ENCODE data around the gene GRB14.
"Not testable (repeated sequence)": the region's sequence is repeated elsewhere in the genome, so short reads cannot be mapped to it uniquely, and the experiment has no call there.

Gene GRB14

GRCh38 chr2:164620873-164621763 lies at the start of gene GRB14:
GRB14 (minus strand) TSS chr2:164621482; CDS start chr2:164621309, 173 bp downstream.
- no peak for DNase-seq (ENCODE audit: low read depth in 2 of 2)

- DNase-seq (ENCODE audit: low read depth in 2 of 2), result no peak
These were observed 48.0 kb upstream of the GRB14 start for GRCh38 chr2:164669291-164669690.

- no peak for DNase-seq (ENCODE audit: low read depth in 2 of 2)
These were observed 46.3 kb upstream of the GRB14 start for GRCh38 chr2:164667566-164667965.

GRCh38 chr2:164664070-164664469 lies 42.8 kb upstream of the GRB14 start:
- no peak for DNase-seq (ENCODE audit: low read depth in 2 of 2)

- no peak for DNase-seq (ENCODE audit: low read depth in 2 of 2)
These were observed 41.8 kb upstream of the GRB14 start for GRCh38 chr2:164662868-164663631.

- DNase-seq (ENCODE audit: low read depth in 2 of 2), result no peak
These were observed 40.8 kb upstream of the GRB14 start for GRCh38 chr2:164662066-164662465.

GRCh38 chr2:164661349-164661748 lies 40.1 kb upstream of the GRB14 start:
- no peak for DNase-seq (ENCODE audit: low read depth in 2 of 2)

GRCh38 chr2:164657129-164657528 lies 35.8 kb upstream of the GRB14 start:
- no peak for DNase-seq (ENCODE audit: low read depth in 2 of 2)

- DNase-seq (ENCODE audit: low read depth in 2 of 2), result no peak
These were observed 34.5 kb upstream of the GRB14 start for GRCh38 chr2:164655750-164656149.

GRCh38 chr2:164655336-164655735 lies 34.1 kb upstream of the GRB14 start:
- DNase-seq (ENCODE audit: low read depth in 2 of 2), result no peak

GRCh38 chr2:164651361-164651760 lies 30.1 kb upstream of the GRB14 start:
- no peak for DNase-seq (ENCODE audit: low read depth in 2 of 2)

- DNase-seq (ENCODE audit: low read depth in 2 of 2), result no peak
These were observed 22.9 kb upstream of the GRB14 start for GRCh38 chr2:164644036-164644700.

GRCh38 chr2:164642946-164643555 lies 21.8 kb upstream of the GRB14 start:
- DNase-seq (ENCODE audit: low read depth in 2 of 2), result no peak

- DNase-seq (ENCODE audit: low read depth in 2 of 2), result no peak
These were observed 21.0 kb upstream of the GRB14 start for GRCh38 chr2:164642268-164642667.

GRCh38 chr2:164628319-164628718 lies 7.0 kb upstream of the GRB14 start:
- DNase-seq (ENCODE audit: low read depth in 2 of 2), result not testable (repeated sequence)

GRCh38 chr2:164625378-164625971 lies 4.2 kb upstream of the GRB14 start:
- DNase-seq (ENCODE audit: low read depth in 2 of 2), result no peak

GRCh38 chr2:164624316-164624715 lies 3.0 kb upstream of the GRB14 start:
- DNase-seq (ENCODE audit: low read depth in 2 of 2), result no peak

- no peak for DNase-seq (ENCODE audit: low read depth in 2 of 2)
These were observed 1.2 kb upstream of the GRB14 start for GRCh38 chr2:164622338-164623106.

GRCh38 chr2:164621764-164622105 lies 453 bp upstream of the GRB14 start:
- no peak for DNase-seq (ENCODE audit: low read depth in 2 of 2)

- no peak for DNase-seq (ENCODE audit: low read depth in 2 of 2)
These were observed 825 bp downstream of the GRB14 start for GRCh38 chr2:164620457-164620856.

- no peak for DNase-seq (ENCODE audit: low read depth in 2 of 2)
These were observed 3.8 kb downstream of the GRB14 start for GRCh38 chr2:164617466-164617865.
